ENCODE measurements around the gene COLEC11.
A peak's percentile ranks its signal among the peaks of the same experiment; 100 is the strongest.

The COLEC11 gene

DNA sequence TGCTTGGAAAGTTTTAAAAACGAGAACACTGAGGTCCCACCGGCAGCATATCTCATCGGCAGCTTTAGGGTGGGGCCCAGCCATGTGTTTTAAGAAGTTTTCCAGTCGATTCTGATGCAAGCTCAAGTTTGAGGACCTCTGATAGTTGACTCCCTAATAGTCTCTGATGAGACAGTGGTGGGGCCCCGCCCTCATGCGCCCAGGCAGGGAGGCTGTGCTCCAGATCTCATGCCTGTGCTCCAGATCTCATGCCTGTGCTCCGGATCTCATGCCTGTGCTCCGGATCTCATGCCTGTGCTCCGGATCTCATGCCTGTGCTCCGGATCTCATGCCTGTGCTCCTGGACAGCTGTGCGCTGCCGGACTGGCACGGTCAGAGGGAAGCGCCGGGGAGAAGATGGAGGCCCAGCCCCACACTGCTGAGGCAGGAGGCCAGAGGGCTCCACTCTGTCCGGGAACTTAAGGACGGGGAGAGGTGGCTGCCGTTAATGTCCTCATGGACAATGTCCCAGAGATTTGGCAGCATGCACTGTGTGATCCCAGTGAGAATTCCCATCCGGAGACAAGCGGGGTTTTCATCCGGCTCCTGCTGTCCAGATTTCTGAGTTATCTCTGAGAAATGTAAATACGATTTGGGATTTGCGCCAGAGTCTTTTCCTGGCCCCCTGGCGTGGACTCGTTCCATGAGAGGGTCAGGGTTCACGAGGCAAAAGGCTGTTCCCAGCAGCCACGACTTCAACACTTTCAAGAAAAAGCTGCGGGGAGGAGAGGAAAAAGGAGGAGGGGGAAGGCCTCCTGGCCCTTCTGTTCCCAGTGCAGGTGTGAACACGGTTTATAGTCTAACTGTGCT is 9.4 kb upstream of the COLEC11 start:
- no peak for DNase-seq (ENCODE audit: low spot score)

DNA sequence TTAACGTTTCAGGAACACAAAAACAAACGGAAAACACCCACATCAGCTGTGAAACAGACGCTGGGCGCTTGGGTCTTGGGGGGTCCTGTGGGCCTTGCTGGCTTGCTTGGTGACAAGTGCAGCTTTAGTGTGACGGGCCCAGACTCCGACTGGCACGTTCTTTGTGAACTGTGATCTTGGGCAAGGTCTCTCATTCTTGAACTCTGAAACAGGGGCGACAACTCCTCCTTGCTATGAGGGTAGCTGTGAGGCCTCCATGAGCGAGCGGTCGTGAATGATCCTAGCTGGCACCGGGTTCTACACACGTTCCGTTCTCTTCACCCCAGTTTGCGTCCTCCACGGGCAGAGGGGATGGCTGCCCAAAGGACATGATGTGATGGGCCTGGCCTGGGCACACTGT is 8.7 kb upstream of the COLEC11 start:
- DNase-seq (ENCODE audit: low spot score), result no peak

DNA sequence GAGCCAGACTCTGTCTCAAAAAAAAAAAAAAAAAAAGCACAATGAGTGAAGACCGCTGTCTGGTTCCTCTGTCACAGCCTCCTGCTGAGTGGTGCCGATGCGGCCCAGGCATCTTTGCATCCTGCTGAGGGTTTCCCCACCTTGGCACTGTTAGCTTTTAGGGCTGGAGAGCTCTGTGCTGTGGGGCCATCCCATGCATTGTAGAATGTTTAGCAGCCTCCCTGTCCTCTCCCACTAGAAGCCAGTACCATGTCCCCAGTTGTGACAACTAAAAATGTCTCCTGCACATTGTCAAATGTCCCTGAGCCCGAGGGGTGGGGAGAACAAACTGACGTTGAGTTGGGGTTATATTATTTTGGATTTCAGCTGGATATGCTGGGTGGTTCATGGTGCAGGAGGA is 7.9 kb upstream of the COLEC11 start:
- no peak for DNase-seq (ENCODE audit: low spot score)

DNA sequence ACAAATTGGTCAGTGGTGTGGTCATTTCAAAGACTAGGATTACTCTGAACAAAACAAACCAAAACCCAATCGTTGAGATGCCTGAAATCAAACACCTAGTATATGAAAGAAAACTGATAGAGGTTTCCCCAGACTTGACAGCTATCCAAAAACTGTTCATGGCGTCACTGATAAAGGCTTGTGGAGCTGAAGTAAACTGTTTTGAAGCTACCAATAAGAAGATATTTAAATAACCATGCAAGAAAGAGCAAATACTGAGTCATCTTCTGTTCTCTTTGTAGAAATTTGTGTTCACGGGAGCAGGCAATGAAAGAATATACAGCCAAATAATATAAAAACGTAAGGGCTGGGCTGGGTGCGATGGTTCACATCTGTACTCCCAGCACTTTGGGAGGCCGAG is 7.5 kb upstream of the COLEC11 start:
- DNase-seq (ENCODE audit: low spot score), result no peak

DNA sequence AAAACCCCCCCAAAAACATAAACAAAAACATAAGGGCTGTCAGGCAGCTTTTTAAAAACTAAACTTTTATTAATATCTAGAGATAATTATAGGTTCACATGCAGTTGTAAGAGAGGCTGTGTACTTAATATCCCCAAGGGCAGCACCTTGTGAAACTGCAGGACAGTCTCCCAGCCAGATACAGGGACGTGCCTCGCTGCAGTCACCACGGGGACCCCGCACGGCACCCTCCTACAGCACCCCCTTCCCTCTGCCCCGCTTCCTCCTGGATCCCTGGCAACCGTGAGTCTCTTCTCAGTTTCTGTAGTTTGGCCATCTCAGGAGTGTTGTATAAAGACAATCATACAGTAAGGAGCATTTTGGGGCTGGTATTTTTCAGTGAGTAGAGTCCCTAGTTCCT is 6.8 kb upstream of the COLEC11 start:
- DNase-seq (ENCODE audit: low spot score), result no peak

DNA sequence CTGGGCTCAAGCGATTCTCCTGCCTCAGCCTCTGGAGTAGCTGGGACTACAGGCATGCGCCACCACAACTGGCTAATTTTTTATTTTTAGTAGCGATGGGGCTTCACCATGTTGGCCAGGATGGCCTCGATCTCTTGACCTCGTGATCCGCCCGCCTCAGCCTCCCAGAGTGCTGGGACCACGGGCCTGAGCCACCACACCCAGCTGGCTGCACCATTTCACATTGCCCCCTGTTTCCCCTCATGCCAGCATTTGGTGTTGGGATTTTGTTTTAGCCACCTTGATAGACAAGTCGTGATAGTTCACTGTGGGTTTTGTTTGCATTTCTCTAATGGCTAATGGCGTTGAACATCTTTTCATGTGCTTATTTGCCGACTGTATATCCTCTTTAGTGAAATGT is 5.8 kb upstream of the COLEC11 start:
- DNase-seq (ENCODE audit: low spot score), result no peak

DNA sequence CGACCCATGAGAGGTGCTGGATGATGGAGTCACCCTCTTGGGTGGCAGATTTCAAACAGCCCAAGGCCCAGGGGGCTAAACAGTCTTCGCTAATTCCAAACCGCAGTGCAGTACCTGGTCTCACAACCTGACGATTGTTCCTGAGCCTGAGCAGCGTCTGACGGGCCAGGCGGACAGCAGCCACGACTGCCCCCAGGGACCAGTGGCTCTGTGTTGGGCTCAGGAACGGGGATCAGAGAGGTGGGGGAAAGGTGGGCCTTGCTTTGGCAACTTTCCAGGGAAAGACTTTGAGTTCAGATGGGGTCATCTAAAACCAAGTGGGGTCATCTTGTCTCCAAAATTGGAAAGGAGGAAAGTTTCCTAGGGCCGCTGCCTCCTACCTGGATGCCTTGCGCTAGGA is 492 bp downstream of the COLEC11 start:
- DNase-seq (ENCODE audit: low spot score), result no peak

DNA sequence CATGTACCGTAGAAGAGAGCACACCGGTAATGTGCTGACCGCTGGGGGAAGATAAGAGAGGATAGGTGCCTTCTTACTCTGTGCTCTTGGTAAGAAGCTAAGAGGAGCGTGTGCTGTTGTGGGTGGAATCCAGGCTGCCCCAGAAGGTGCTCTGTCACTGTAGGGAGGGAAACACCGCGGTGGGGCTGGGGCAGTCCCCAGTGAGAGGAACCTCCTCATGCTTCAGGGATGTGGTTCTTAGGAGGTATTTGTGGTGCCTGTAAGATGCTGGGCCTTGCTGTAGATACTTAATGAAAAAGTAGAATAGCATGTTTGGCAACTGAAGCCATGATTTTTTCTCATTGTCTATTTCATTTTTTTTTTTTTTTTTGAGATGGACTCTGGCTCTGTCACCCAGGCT is 1.1 kb downstream of the COLEC11 start:
- DNase-seq (ENCODE audit: low spot score), result no peak

DNA sequence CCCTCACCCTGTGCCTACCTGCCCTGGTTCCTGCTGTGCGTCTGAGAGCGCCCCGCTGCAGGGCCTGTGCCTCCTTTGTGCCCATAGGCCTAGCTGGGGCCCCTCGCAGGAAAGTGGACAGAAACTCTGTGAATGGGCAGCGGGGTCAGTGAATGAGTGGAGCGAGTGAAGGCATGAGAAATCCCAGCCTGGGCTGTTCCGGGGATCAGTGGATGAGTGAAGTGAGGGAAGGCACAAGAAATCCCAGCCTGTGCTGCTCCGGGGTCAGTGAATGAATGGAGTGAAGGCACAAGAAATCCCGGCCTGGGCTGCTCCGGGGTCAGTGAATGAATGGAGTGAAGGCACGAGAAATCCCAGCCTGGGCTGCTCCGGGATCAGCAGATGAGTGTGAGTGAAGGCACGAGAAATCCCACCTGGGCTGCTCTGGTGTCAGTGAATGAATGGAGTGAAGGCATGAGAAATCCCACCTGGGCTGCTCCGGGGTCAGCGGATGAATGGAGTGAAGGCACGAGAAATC is 2.0 kb downstream of the COLEC11 start:
- DNase-seq (ENCODE audit: low spot score), result no peak

DNA sequence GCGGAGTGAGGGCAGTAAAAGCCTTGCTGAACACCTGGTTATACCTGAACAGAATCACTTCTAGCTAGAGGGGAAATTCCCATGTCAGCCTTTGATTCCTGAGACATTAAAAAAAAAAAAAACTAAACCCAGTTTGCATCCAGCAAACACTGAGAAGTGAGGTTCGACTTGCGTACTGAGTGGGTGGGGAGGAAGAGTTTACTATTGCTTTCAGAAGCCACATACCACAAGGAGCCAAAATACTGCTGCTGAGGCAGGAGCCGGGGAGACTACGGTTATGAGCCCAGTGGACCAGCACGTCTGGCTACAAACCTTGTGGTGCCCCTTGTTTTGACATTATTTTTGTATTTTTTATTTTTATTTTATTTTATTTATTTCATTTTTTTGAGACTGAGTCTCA is 2.7 kb downstream of the COLEC11 start:
- DNase-seq (ENCODE audit: low spot score), result no peak

DNA sequence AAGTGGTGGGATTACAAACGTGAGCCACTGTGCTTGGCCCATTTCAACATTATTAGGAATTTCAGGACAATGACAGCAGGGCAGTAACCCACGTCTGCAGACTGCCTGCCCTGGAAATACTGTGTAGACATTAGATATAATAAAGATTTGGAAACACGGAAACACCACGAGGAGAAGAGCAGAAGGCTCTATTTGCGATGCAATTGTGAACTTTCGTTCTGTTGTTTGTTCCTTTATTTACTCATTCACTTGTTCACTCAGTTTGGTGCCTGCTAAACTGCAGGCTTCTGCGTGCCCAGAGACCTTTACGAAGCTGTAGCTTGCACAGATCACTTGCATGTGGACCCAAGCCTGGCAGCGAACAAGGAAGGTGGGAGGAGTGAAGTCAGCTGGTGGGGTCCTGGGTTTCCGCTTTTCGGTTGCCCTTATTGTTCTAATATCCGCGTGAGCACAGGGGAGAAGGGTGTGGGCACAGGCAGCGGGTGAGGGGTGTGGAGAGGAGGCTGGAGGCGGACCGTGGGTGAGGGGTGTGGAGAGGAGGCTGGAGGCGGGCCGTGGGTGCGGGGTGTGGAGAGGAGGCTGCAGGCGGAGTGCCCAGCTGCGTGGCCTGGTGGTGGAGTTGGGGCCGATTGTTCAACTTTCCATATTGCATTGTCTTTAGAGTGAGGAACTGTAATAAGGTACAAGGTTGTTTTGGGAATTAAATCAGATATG is 3.4 kb downstream of the COLEC11 start:
- DNase-seq (ENCODE audit: low spot score), result no peak

DNA sequence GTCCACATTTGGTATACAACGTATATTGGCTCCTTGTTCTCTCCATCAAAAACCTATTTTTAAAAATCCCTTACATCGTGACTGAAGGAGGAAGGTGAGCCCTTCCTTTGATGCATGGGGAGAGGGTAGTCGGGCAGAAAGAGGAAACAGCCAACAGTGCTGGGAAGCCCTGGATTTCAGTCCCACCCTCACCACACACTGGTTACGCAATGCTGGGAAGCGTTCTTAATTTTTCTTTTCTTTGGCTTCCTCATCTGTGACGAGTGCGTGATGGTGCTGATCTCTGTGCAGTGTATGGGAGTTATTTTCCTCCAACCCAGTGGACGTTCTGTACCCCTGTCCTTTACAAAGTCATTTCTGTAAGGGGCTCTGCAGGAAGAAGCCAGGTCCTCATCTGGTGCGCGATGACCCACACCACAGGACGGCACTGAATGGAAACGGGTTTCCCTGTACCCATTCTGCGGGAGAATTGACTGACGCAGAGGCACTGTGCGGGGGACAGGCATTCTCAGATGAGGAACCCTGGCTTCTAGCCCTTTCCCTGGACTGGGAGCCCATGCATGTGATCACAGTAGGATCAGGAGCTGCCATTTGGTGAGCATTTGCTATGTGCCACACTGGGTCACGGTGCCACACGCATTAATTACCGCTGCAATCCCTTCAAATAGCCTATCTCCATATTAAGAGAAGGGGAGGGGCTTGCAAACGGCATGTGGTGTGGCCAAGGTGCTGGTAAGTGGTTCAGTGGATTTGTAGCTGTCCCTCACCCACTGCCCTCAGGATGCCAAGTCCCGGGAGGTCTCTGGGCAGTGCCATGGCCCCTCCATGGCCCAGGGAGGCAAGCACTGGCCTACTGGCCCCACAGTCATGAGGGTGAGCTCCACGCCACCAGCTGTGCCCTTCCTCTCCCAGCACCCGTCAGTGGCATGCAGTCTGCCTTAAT is 4.3 kb downstream of the COLEC11 start:
- no peak for DNase-seq (ENCODE audit: low spot score)

DNA sequence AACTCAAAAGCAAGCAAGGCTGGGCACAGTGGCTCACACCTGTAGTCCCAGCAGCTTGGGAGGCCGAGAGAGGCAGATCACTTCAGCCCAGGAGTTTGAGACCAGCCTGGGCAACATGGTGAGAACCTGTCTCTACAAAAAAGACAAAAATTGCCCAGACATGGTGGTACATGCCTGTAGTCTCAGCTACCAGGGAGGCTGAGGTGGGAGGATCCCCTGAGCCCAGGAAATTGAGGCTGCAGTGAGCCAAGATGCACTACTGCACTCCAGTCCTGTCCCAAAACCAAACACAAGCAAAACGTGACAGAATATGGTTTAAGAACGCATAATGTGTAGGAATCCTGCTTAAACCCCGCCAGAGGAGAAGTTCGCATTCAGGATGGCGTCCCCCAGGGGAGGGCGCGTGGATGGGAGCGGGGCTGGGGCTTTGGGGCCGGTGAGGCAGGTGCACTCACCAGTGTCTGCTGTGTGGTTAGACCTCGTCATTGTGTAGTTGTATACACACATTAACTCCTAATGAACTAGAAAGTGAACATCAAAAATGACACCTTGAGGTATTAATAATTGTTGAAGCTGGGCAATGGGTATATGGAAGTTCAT is 5.4 kb downstream of the COLEC11 start:
- no peak for DNase-seq (ENCODE audit: low spot score)

DNA sequence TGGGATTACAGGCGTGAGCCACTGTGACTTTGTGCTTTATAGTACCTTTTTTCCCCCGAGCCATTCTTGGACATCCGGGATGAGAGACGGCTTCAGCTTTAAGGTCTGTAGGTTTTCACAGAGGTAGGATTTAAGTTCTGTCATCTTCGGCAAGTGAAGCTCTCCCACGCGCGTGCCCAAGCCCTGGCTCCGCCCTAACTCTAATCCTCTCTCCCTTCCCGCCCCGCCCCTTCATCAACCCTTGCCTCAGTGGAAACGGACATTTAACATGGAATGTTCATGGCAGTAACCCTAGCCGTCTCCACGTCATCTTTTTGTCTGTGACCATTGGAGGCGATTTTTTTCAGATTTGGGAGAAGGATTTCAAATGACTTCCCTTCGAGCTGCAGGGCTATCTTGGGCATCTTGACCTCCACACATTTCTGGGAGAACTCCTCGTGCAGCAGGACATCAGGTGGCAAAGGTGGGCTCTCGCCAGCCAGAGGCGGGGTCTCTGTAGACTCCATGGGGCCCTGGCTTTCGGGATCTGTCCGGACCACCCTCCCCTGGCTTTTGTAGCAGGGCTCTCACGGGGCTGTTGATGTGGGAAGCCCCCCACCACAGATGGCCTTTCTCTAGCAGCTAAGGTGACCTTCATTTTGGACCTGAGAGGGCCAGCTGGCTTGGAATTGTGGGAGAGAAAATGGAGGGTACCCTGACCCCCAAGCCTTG is 6.8 kb downstream of the COLEC11 start:
- DNase-seq (ENCODE audit: low spot score), result no peak

DNA sequence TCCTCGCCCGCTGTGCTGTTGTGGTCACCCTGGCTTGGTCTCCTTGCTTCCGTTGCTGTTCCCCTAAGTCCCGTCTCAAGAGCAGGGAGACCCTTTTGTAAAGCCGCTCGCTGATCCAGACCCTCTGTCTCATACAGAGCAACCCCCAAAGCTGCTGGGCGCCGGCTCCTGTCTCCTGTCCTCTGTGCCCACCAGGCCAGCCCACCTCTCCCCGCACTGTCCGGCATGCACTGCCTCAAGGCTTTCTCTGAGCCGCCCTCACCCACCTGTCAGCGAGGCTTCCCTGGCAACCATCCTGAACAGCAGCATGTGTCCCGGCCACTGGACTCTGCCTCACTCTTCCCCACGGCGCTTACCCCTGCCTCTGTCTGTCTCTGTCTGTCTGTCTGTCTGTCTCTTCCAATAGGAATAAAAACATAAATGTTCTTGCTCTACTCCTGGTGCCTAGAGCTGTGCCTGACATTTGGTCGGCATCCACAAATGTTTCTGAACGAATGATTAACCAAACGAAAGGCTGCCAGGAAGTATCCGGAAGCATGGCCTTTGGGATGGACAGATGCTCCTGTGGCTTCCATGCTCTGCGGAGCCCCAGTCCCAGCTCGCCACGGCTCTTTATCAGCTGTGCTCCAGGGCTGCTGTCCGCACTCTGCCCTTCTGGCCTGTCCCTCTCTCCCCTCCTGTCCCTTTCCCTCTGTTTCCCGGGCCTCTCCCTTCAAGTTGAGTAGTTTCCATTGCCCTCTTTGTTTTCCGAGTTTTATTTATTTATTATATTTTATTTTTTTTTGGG is 7.8 kb downstream of the COLEC11 start:
- no peak for DNase-seq (ENCODE audit: low spot score)

DNA sequence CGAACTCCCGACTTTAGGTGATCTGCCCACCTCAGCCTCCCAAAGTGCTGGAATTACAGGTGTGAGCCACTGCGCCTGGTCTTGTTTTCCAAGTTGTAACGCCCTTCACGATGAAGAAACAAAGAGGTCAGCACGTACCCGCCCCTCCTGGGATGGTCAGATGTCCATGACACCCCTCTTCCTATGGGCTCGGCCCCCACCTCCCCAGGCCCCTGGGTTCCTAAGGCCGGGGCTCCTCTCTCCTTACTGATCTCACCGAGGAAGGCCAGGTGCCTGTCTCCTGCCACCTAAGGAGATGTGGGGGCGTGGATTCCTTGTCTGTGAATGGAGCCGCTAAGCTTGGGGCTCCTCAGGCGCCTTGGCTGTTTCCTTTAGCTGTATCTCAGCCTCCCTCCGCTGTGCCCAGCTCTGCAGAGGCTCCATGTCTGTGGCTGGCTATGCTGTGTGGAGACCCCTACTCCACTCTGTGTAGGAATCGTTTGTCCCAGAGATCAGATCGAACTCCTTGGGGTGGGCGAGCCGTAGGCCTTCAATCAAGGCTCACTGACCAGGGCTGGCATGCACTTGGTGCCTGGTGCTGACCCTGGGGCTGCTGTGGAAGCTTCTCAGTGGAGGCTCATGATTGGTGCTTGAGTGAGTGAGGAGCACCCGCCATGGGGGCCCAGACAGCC is 8.8 kb downstream of the COLEC11 start:
- DNase-seq (ENCODE audit: low spot score), result no peak

DNA sequence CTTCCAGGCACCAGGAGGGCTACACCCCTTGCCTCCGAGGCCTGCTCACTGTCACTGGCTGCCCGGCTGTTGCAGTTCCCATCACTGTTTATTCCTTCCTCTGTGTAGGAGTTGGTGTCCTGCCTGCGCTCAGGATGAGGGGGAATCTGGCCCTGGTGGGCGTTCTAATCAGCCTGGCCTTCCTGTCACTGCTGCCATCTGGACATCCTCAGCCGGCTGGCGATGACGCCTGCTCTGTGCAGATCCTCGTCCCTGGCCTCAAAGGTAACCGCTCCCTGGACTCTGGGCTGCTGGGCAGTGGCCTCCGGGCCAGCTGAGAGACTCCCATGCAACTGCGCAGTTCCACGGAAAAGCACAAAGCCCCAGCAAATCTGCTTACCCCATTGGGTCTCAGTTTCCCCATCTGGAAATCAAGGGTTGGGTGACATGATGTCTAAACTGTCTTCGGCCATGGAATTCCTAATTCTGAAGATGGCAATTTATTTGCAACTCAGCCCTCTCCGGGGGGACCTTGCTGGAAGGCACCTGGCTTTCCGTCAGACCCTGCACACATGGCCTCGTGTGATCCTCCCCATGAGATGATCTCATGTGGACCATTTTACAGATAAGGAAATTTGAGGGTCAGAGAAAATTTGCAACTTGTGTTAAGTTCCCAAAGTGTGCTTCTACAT is 9.4 kb downstream of the COLEC11 start:
- DNase-seq (ENCODE audit: low spot score), result no peak

DNA sequence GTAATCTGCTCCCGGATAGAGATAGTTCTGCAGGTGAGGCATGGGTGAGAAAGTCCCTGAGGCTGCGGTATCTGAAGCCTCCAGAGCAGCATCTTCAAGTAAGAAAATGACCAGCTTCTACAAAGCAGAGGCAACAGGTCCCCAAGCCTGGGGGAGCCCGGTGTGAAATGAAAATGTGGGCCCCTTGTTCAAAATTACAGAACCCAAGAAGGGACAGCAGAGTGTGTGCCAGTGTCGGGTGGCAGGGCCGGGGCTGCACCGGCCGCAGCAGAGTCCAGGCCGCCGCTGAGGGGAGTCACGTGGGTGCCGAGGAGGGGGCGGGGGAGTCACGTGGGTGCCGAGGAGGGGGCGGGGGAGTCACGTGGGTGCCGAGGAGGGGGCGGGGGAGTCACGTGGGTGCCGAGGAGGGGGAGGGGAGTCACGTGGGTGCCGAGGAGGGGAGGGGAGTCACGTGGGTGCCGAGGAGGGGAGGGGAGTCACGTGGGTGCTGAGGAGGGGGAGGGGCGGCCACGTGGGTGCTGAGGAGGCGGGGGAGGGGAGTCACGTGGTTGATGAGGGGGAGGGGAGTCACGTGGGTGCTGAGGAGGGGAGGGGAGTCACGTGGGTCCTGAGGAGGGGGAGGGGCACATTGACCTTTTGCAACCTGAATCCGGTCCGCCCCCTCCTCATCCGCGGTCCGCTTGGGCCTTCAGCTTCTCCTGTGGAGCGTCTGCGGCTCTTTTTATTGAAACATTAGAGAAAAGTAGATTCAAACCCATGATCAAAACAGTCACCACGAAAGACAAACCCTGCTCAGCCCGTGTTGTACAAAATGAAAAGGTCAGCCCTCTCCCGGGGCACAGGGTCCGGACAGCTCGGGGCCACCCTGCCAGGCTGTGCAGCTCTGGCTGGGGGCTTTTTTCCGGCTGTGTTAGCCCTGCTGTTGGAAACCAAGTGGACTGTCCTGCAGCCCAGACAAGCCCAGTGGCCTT is 10.4 kb downstream of the COLEC11 start:
- DNase-seq (ENCODE audit: low spot score), result peak; percentile 31

Measured in pons (tissue), 1 donor.